Right lobe of liver (tissue), 6 donors: Measurements from ENCODE around the gene PRR11. TPM values are rescaled to one million over a fixed set of nuclear protein-coding genes. Genes with fewer than 3 reads are reported as not detected.

Source experiments
- ATAC-seq, 4 donors: fragments of 200-7000 bp; cut with Tn5 transposase; one replicate each; pipeline ENCODE4 v1.9.1; 2020; ENCODE audit warnings: mild to moderate bottlenecking in 4 of 4, moderate library complexity in 4 of 4
- DNase-seq, 3 donors: peaks; one replicate each; pipeline ENCODE4 v3.0.0-alpha.2; 2020
- H3K27ac ChIP-seq, 3 donors: fragments of 200-600 bp; one replicate each; pipeline ENCODE4 v1.8.0; 2022
- H3K27me3 ChIP-seq, 2 donors: fragments of 200-600 bp; one replicate each; pipeline ENCODE4 v1.8.0; 2022
- H3K36me3 ChIP-seq, 4 donors: fragments of 200-600 bp; sonication (generic) in 1 of 4; one replicate each; pipeline versions ENCODE4 v1.5.1 to v1.8.0; 2017 to 2022; ENCODE audit warnings: control low read depth in 1 of 4
- H3K4me1 ChIP-seq, 4 donors: fragments of 200-600 bp; sonication (generic) in 1 of 4; one replicate each; pipeline versions ENCODE4 v1.5.1 to v1.8.0; 2017 to 2022; ENCODE audit warnings: control low read depth in 1 of 4
- H3K4me3 ChIP-seq, 3 donors: fragments of 200-600 bp; one replicate each; pipeline ENCODE4 v1.8.0; 2022
- H3K9me3 ChIP-seq, 4 donors: fragments of 200-600 bp; sonication (generic) in 1 of 4; one replicate each; pipeline versions ENCODE4 v1.5.1 to v1.8.0; 2017 to 2022; ENCODE audit warnings: control low read depth in 1 of 4
- POLR2A ChIP-seq: fragments of 450-650 bp; IDR thresholded peaks from one replicate; pipeline ENCODE4 v1.6.1; 2017; ENCODE audit warnings: antibody characterized with exemption, mild to moderate bottlenecking
- WGBS: methylation state at CpG from one replicate; pipeline ENCODE4 v1.1.6; 2018; ENCODE audit warnings: low coverage, low lambda C conversion rate; ENCODE audit not compliant: insufficient coverage; ENCODE audit errors: missing lambda C conversion rate; 5-methylcytosine and 5-hydroxymethylcytosine counted together
- intact Hi-C, 2 donors: fragments of 100-400 bp; cut with DNase I; formaldehyde crosslinking; loops; one replicate each; pipeline versions ENCODE4 v1.11.2 to v1.14.1; 2022
- total RNA-seq, 6 experiments: library from RNA; depleted of rRNA in 2 of 6; stranded (reverse); fragments of >200 nt in 2 of 6; fragmentation: NEBNext Ultra II Directional in 3 of 6; extraction: Animal tissue kit (Norgen Biotek cat#: 25700) in 3 of 6; gene quantifications; one replicate each; pipeline versions ENCODE4 v1.1.0 to v1.2.4, GENCODE V29; 2016 to 2023
- TF ChIP-seq, protein P1 (sequence below), 4 donors: fragments of 200-600 bp in 3 of 4; fragments of 450-650 bp in 1 of 4; IDR thresholded peaks; one replicate each; pipeline versions ENCODE4 v1.5.1 to v1.8.0; 2016 to 2022; ENCODE audit warnings: antibody characterized with exemption in 4 of 4, mild to moderate bottlenecking in 2 of 4
- donor health status: DM: no; HTN: yes; CAD: no.
- donor health status: DM: no; HTN: no; CAD: no.
- donor health status: DM: no; HTN: no; CAD: no.
- donor health status: DM: no; HTN: yes; CAD: no.
- donor health status: DM: no; HTN: yes; CAD: no.

PRR11 gene
- total RNA-seq, 6 experiments from 2014 or later = 0.49 to 1.9 (median 0.54) TPM

DNA sequence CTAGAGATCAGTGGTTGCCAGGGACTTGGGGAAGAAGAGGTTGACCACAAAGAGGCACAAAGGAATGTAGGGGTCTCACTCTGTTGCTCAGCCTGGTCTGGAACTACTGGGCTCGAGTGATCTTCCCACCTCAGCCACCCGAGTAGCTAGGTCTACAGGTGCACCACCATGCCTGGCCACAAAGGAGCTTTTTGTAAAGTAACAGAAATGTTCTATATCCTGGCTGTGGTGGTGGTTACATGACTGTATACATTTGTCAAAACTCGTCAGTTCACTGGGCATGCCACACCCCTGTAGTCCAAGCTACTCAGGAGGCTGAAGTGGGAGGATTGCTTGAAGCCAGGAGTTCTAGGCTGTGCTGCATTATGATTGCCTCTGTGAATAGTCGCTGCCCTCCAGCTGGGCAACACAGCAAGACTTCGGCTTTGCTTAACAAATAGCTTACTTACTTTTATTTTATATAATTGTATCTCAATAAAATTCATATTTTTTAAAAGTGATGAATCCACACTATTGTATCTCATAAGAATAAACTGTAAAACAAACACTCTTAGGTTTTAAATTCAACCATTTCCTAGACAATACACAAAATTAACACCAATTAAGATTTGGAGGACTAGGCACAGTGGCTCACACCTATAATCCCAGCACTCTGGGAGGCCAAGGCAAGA lies 5.6 kb upstream of the PRR11 start:
- no peaks in the 10 kb centered on the region for H3K36me3 ChIP-seq
- H3K27ac ChIP-seq = no peak overlapping the region
- WGBS = 84% methylated on average over 3 of the region's 5 CpGs
- no peak overlapping the region for H3K4me3 ChIP-seq
- H3K4me1 ChIP-seq = peaks cover 0 to 4% (median 0%) of the 10 kb centered on the region in 4 donors
- TF ChIP-seq, protein P1, sequence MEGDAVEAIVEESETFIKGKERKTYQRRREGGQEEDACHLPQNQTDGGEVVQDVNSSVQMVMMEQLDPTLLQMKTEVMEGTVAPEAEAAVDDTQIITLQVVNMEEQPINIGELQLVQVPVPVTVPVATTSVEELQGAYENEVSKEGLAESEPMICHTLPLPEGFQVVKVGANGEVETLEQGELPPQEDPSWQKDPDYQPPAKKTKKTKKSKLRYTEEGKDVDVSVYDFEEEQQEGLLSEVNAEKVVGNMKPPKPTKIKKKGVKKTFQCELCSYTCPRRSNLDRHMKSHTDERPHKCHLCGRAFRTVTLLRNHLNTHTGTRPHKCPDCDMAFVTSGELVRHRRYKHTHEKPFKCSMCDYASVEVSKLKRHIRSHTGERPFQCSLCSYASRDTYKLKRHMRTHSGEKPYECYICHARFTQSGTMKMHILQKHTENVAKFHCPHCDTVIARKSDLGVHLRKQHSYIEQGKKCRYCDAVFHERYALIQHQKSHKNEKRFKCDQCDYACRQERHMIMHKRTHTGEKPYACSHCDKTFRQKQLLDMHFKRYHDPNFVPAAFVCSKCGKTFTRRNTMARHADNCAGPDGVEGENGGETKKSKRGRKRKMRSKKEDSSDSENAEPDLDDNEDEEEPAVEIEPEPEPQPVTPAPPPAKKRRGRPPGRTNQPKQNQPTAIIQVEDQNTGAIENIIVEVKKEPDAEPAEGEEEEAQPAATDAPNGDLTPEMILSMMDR (IDR thresholded peaks at IDR 0.05) = no peak
- no peak for TF ChIP-seq POLR2A
- ATAC-seq (no peak), DNase-seq (no peak)
- intact Hi-C loops = no loop called here
- H3K27me3 ChIP-seq = no peaks in the 10 kb centered on the region
- no peaks in the 10 kb centered on the region for H3K9me3 ChIP-seq

DNA sequence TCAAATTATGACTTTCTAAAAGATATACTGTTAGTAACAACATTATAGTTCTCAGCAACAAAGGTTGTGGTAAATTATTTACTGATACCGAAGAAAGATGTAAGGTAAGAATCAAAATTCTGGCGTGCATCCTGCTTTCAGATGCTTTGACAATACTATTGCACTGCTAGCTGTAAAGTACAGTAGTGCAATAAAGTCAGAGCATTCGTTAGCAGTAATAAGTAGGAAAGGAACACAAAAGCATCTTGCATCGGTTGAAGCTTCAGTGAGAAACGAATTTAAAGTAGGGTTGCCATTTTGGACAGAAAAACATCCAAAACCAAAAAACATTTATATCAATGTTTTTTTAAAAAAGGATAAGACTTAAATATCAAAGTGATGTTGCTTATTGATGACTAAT lies 4.5 kb upstream of the PRR11 start:
- ATAC-seq (no peak), DNase-seq (no peak)
- Histone ChIP-seq H3K36me3 (no peaks in the 10 kb centered on the region), H3K9me3 (no peaks in the 10 kb centered on the region), H3K27me3 (no peaks in the 10 kb centered on the region), H3K4me3 (no peak overlapping the region), H3K27ac (no peak overlapping the region), H3K4me1 (peaks cover 0 to 5% (median 2%) of the 10 kb centered on the region in 4 donors)
- intact Hi-C loops = no loop called here
- 87% methylated on average over 4 of the region's 5 CpGs for WGBS
- TF ChIP-seq POLR2A = no peak
- TF ChIP-seq, protein P1 (IDR thresholded peaks at IDR 0.05) = no peak

DNA sequence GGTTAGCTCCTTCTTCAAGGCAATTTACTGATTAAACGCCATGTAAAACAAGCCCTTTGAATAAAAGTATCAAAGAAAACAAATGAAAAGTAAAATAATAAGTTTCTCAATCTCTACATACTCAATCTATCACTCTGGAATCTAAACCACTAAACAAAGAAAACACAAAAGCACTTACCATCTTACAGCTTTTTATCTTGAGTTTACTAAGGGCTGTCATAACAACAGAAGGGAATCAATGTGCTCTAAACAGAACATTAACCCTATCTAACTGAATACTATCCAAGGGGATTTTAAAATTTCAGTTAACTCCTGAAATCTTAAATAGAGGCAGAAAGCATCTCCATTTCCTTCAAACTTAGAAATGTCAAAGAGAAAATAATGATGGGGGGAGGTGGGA lies 4.0 kb upstream of the PRR11 start:
- Histone ChIP-seq H3K36me3 (no peaks in the 10 kb centered on the region), H3K4me1 (peaks cover 0 to 7% (median 2%) of the 10 kb centered on the region in 4 donors), H3K4me3 (no peak overlapping the region), H3K9me3 (no peaks in the 10 kb centered on the region), H3K27ac (no peak overlapping the region), H3K27me3 (no peaks in the 10 kb centered on the region)
- WGBS = 79% methylated on average over 1 of the region's 1 CpG
- intact Hi-C loops = no loop called here
- TF ChIP-seq, protein P1 (IDR thresholded peaks at IDR 0.05) = no peak
- TF ChIP-seq POLR2A = no peak
- ATAC-seq (no peak), DNase-seq (no peak)

DNA sequence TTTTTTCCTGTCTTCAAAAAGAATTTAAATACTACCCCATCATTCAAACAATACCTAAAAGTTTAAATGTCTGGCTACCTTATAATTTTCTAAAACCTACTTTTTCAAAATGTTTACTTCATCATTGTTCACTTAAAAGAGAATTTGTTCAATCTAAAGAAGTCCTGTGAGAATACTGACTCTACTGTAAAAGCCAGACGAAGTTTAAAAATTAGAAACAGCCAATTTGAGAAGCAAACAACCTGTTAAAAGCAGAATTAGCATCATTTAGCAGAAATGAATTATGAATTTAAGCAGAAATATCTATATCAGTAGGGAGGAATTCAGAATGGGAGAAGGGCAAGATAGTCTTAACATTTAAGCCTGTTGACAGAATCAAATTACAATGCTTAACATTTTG lies 2.6 kb upstream of the PRR11 start:
- Histone ChIP-seq H3K4me3 (no peak overlapping the region), H3K36me3 (no peaks in the 10 kb centered on the region), H3K27me3 (no peaks in the 10 kb centered on the region), H3K4me1 (peaks cover 0 to 7% (median 2%) of the 10 kb centered on the region in 4 donors), H3K27ac (no peak overlapping the region), H3K9me3 (no peaks in the 10 kb centered on the region)
- ATAC-seq (no peak), DNase-seq (no peak)
- intact Hi-C loops = no loop called here
- 59% methylated on average over 1 of the region's 1 CpG for WGBS
- TF ChIP-seq, protein P1 (IDR thresholded peaks at IDR 0.05) = no peak
- TF ChIP-seq POLR2A = no peak
